ENCODE results near the gene SAFB. TPM values are rescaled to one million over a fixed set of nuclear protein-coding genes. Genes with fewer than 3 reads are reported as not detected.

SAFB gene
- polyA plus RNA-seq, 1 donor from 2014 or later: 89.8 TPM

DNA sequence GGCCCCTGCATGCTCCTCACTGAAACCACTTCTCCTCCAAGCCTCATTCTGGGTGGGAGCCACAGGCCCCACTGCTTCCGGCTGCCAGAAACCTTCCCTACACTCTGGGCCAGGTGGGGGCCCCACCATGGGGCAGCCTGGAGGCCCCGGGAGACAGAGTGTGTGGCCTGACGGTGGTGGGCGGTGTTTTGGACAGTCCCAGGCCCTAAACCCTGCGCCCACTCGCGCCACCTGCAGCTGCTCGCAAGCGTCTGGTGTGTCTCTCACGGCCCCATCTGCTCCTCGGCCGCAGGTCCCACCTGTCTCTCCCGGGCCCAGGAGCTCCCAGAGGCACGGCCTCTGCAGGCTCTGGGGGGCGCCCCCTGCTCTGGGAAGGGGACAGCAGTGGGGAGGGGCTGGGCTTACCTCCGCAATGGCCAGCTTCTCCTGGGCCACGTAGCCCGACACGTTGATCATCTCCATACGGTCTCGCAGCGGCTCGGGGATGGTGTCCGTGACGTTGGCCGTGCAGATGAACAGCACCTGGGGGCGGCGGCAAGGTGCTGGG lies 72.8 kb downstream of the SAFB start:
- TF ChIP-seq EZH2 (IDR thresholded peaks at IDR 0.05; ENCODE audit: borderline replicate concordance, insufficient read depth, low read length, poor library complexity, severe bottlenecking): no peak
- no peaks in the 10 kb centered on the region for H3K9me3 ChIP-seq (ENCODE audit: low read length)
- no peak overlapping the region for H3K4me2 ChIP-seq (ENCODE audit: low read length)
- no peak overlapping the region for H3K4me3 ChIP-seq (ENCODE audit: low read length)
- no peaks in the 10 kb centered on the region for H3K36me3 ChIP-seq (ENCODE audit: insufficient read depth, low read length)
- no peaks in the 10 kb centered on the region for H3K9me2 ChIP-seq (ENCODE audit: insufficient read depth, low read length)
- H4K20me1 ChIP-seq (ENCODE audit: insufficient read depth): peaks cover 8% of the 10 kb centered on the region
- no peaks in the 10 kb centered on the region for H3K27me3 ChIP-seq (ENCODE audit: insufficient read depth, low read depth, low read length)
- H3K27ac ChIP-seq (ENCODE audit: low read length): no peak overlapping the region
- no peak overlapping the region for H2AFZ ChIP-seq (ENCODE audit: low read depth, low read length)
- no peaks in the 10 kb centered on the region for H3F3A ChIP-seq (ENCODE audit: insufficient read depth, low read length, poor library complexity, severe bottlenecking)
- H3K9ac ChIP-seq (ENCODE audit: low read length): no peak overlapping the region
- peaks cover 15% of the 10 kb centered on the region for H3K79me2 ChIP-seq (replicated peaks; ENCODE audit: insufficient read depth, low read length)

DNA sequence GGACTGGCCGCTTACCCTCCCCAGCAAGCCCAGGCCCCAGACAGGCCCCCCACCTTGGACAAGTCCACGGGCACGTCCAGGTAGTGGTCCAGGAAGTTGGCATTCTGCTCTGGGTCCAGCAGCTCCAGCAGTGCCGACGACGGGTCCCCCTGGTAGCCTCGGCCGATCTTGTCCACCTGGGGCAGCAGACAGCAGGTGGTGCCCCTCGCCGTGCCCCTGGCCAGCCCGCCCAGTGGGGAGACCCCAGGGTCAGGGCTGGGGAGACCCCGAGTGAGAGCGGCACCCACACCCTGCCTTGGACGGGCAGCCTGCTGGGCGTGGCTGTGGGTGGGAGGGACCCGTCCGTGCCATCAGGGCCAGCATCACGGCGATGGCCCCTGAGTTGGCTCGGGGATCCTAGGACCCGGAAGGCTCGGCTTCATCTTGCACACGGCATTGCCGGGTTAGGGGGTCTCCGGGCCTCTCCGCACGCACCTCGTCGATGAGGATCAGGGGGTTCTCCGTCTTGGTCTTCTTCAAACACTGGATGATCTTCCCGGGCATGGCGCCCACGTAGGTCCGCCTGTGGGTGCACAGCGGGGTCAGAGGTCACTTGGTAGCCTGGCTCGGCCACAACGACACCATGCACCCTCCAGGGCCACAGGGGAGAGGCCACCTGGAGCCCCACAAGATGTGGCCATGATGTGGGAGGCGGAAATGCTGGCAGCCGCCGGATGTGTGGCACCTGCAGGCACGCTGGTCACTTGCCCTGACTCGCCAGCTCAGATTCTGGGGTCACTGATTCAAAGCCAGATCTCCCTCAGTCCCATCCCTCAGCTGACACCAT lies 73.5 kb downstream of the SAFB start:
- no peak overlapping the region for H3K27ac ChIP-seq (ENCODE audit: low read length)
- no peaks in the 10 kb centered on the region for H3K27me3 ChIP-seq (ENCODE audit: insufficient read depth, low read depth, low read length)
- no peak for TF ChIP-seq RAD21 (conservative IDR thresholded peaks at IDR 0.05)
- TF ChIP-seq MXI1 (conservative IDR thresholded peaks at IDR 0.05; ENCODE audit: poor library complexity, severe bottlenecking): no peak
- TF ChIP-seq TAF1 (IDR thresholded peaks at IDR 0.05; ENCODE audit: low read depth): no peak
- TF ChIP-seq, protein P1, sequence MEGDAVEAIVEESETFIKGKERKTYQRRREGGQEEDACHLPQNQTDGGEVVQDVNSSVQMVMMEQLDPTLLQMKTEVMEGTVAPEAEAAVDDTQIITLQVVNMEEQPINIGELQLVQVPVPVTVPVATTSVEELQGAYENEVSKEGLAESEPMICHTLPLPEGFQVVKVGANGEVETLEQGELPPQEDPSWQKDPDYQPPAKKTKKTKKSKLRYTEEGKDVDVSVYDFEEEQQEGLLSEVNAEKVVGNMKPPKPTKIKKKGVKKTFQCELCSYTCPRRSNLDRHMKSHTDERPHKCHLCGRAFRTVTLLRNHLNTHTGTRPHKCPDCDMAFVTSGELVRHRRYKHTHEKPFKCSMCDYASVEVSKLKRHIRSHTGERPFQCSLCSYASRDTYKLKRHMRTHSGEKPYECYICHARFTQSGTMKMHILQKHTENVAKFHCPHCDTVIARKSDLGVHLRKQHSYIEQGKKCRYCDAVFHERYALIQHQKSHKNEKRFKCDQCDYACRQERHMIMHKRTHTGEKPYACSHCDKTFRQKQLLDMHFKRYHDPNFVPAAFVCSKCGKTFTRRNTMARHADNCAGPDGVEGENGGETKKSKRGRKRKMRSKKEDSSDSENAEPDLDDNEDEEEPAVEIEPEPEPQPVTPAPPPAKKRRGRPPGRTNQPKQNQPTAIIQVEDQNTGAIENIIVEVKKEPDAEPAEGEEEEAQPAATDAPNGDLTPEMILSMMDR (IDR thresholded peaks at IDR 0.05; ENCODE audit: poor library complexity, severe bottlenecking): no peak
- no peak for TF ChIP-seq POLR2AphosphoS5 (IDR thresholded peaks at IDR 0.05)
- TF ChIP-seq EP300 (conservative IDR thresholded peaks at IDR 0.05; ENCODE audit: poor library complexity, severe bottlenecking): no peak
- TF ChIP-seq, protein P2, sequence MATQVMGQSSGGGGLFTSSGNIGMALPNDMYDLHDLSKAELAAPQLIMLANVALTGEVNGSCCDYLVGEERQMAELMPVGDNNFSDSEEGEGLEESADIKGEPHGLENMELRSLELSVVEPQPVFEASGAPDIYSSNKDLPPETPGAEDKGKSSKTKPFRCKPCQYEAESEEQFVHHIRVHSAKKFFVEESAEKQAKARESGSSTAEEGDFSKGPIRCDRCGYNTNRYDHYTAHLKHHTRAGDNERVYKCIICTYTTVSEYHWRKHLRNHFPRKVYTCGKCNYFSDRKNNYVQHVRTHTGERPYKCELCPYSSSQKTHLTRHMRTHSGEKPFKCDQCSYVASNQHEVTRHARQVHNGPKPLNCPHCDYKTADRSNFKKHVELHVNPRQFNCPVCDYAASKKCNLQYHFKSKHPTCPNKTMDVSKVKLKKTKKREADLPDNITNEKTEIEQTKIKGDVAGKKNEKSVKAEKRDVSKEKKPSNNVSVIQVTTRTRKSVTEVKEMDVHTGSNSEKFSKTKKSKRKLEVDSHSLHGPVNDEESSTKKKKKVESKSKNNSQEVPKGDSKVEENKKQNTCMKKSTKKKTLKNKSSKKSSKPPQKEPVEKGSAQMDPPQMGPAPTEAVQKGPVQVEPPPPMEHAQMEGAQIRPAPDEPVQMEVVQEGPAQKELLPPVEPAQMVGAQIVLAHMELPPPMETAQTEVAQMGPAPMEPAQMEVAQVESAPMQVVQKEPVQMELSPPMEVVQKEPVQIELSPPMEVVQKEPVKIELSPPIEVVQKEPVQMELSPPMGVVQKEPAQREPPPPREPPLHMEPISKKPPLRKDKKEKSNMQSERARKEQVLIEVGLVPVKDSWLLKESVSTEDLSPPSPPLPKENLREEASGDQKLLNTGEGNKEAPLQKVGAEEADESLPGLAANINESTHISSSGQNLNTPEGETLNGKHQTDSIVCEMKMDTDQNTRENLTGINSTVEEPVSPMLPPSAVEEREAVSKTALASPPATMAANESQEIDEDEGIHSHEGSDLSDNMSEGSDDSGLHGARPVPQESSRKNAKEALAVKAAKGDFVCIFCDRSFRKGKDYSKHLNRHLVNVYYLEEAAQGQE (IDR thresholded peaks at IDR 0.05; ENCODE audit: borderline replicate concordance): no peak
- TF ChIP-seq SMC3 (conservative IDR thresholded peaks at IDR 0.05; ENCODE audit: poor library complexity): no peak
- TF ChIP-seq EZH2 (IDR thresholded peaks at IDR 0.05; ENCODE audit: borderline replicate concordance, insufficient read depth, low read length, poor library complexity, severe bottlenecking): no peak
- no peak overlapping the region for H2AFZ ChIP-seq (ENCODE audit: low read depth, low read length)
- H3F3A ChIP-seq (ENCODE audit: insufficient read depth, low read length, poor library complexity, severe bottlenecking): no peaks in the 10 kb centered on the region
- H3K9me3 ChIP-seq (ENCODE audit: low read length): no peaks in the 10 kb centered on the region
- no peak overlapping the region for H3K4me2 ChIP-seq (ENCODE audit: low read length)
- no peaks in the 10 kb centered on the region for H3K9me2 ChIP-seq (ENCODE audit: insufficient read depth, low read length)
- peaks cover 9% of the 10 kb centered on the region for H3K79me2 ChIP-seq (replicated peaks; ENCODE audit: insufficient read depth, low read length)
- no peak overlapping the region for H3K9ac ChIP-seq (ENCODE audit: low read length)
- no peaks in the 10 kb centered on the region for H3K36me3 ChIP-seq (ENCODE audit: insufficient read depth, low read length)
- peaks cover 8% of the 10 kb centered on the region for H4K20me1 ChIP-seq (ENCODE audit: insufficient read depth)
- H3K4me3 ChIP-seq (ENCODE audit: low read length): no peak overlapping the region
